GM19099 (cell line): ENCODE data around the gene ATP2B1.

ENCODE experiments used
- POLR2A ChIP-seq: IDR thresholded peaks from 3 replicates; pipeline ENCODE4 v1.6.1; 2011; ENCODE audit warnings: low read depth; ENCODE audit not compliant: insufficient read length; ENCODE audit errors: extremely low read depth

ATP2B1 gene

DNA sequence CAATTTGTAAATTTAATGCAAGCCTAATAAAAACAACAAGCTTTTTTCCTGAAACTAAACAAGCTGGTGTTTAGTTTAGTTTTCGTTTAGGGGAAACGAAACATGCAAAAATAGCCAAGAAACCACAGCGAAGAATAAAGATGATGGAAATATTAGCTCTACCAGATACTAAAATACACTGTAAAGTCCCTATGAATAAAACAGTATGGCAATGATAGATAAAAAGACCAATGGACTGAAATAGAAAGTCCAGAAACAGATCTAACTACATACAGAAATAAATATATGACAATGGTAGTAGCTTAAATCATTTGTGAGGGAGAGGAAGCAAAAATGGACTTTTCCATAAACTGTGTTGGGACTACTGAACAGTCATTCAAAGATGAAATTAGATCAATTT, 26.4 kb downstream of the ATP2B1 start:
- no peak for TF ChIP-seq POLR2A

DNA sequence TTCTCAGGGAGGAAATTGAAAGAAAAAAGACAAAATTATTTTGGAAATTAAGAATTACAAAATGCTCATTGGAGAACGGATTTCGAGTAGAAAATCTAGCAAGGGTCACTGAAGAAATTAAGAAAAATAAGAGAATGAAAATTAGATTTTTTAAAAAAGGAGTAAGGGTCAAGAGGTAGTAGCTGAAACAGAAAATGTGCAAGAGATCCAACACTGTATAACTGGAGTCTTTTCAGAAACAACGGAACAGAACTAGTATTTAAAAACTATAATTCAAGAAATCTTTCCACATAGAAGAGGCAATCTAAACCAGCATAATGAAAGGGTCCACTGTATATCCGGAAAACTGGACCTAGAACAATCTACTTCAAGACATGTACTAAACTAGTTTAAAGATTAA, 28.2 kb downstream of the ATP2B1 start:
- no peak for TF ChIP-seq POLR2A

DNA sequence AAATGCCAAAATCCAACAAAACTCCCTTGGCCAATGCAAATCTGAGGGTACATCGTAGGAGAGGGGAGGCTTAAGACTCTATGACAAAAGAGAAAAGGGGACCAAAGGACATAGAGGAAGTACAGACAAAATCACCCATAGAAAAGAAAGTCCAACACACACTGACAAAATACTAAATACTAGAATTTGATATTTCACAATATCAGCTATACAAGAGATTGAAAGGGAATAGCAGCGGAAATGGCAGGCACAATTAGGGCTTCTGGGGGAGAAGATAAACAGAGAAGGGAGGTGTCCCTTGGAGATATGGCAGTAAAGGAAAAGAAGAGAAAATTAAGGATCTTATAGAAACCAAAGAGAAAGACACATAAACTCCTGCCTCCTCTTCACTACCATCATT, 29.0 kb downstream of the ATP2B1 start:
- no peak for TF ChIP-seq POLR2A

DNA sequence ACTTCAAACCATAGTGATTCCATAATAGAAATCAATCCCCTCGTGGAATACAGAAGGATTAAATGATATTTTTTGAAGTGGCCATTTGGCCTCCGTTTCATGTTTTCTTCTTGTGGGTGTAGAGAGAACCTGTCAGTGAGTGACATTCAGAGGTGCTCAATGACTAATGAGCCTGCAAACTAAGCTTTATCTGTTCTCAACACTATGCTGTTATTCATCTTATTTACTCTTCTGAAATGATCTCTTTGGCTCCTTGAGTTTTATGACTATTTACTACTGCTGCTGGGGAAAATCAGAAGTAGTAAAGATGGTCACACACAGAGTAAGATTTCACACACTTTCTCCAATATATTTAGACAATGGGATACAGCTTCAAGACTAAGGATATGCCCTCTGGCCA, 30.4 kb downstream of the ATP2B1 start:
- no peak for TF ChIP-seq POLR2A

DNA sequence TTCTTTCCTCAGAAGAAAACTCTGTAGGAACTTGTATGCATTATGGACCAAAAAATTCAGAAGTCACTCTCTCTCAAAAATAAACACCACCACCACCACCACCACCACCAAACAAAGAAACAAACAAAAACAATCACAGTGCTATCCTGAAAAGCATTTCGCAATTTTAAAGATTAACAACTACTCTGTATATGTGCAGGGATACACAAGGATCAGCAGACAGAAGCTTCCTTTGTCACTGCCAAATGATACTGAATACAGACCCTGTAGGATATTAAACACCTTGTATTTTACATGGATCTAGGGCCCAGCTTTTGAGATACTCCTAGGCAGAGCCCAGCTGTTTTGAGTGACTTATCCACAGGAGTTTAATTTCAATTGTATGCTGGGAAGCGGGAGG, 31.7 kb downstream of the ATP2B1 start:
- TF ChIP-seq POLR2A = no peak

DNA sequence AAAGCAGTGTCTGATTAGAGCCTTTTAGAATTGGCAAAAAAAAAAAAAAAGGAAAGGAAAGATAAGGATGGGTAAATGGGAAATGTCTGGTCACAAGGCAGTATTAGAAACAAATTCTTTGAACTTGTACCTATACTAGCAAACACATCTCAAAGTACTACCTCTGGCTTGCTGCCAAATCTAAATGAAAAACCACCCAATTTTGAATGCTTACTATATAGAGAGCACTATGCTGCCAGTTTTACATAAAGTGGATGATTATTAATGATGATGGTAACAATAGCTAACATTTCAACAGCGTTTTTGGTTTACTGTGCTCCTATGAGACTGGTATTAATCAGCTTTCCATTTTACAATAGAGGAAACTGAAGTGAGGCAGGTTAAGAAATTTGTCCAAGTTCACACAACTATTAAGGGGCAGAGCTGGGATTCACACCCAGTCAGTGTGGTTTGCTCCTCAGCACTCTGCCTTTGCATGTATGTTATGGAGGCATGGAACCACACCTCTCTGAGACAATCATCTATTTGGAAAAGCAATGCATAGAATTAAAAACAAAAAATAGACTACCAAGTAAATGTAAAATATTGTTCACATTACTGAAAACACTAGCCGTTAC, 34.2 kb downstream of the ATP2B1 start:
- TF ChIP-seq POLR2A = no peak

DNA sequence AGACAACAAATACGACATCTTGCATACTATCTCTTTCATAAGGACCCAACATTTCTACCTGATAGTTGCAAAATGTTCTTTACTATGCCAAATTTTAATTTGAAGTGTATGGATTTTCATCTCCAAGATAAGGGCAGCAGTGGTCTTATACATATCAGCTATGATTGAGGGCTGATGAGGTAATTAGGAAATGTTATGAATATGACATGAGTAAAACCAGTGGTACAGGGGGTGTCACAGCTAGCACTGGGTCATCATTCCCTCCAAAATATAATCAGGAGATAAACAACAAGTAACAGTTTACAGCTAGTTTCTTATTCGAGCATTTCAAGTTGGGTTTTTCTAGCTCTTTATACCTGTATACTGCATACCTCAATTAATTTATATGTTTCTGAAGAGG, 35.0 kb downstream of the ATP2B1 start:
- TF ChIP-seq POLR2A = no peak

DNA sequence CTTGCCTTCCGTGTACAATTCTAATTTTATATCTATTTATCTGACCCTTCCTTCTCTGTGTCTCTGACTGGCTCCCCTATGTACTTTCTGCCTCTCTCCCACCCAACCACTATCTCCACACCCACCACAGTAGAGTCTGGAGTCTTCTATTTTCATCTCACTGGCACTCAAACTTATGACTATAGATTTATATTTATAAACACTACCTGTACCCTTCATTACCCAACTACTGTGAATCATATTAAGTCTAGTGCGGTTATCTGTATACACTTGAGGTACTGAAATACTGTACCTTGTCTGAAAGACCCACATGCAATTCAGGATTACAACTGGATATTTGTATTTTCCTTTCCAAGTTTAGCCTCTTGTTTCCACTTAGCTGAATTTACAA, 36.1 kb downstream of the ATP2B1 start:
- no peak for TF ChIP-seq POLR2A

DNA sequence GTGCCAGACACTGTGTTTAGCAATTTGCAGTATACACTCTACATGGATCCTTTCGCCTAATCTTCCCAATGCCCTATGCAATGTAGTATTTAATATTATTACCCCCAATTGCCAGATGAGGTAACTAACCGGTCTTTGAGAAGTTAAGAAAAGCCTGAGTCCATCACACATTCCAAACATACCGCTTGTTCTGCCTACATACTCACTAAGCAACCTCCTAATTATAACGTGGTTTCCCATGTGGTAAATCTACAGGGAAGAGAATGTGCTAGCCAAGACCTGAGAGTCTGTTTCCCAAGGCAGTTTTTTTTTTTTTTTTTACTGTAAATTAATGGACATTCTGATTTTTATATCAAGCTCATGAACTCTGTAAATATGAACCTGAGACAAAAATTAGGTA, 37.2 kb downstream of the ATP2B1 start:
- no peak for TF ChIP-seq POLR2A

DNA sequence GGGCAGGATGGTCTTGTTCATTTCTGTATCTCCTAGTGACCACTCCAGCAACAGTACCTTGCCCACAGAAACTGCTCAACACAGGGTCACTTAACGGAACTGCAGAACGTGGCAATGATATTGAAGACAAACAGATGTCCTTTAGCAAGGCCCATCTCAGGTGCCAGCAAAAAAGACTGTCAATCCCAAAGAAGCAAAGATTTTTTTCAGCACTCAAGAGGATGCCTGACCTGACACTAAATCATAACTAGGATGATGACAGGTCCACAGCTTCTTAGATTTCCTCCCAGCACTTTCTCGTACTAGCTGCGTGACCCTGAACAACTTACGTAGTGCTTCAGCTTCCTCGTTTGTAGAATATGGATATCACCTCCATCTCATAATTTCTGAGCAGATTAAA, 39.4 kb downstream of the ATP2B1 start:
- TF ChIP-seq POLR2A = no peak

DNA sequence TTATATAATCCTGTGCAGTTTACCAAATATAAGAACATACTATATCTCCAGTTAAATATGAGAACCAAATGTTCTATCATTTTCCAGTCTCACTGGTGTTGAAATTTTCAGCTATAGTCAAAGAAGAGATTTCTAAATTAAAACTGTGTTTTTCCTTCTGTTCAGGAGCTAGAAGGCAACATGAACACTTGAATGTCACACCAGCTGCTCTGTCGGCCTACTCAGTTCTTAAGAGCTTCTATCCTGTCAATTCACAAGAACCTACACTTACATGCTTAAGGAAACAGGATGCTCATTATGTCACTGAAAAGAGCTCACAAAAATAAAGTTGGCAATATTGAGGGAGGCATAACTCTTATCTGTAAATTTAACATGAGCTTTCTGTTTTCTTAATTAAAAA, 43.1 kb downstream of the ATP2B1 start:
- no peak for TF ChIP-seq POLR2A

DNA sequence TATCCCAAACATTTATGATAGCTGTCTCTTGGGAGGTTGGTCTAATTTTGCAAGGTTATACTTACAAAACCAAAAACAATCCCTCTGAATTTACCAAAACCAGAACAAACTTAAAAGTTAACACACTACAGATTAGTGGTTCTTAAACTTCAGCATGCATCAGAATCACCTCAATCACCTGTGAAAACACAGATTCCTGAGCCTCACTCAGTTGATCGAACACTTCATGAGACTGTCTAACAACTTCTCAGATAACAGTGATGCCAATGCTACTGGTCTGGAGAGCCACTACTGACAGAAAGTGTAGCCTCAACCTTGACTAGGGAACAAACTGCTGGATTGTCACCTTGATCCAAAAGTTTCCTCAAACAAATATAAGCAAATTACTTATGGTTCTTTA, 44.2 kb downstream of the ATP2B1 start:
- no peak for TF ChIP-seq POLR2A

DNA sequence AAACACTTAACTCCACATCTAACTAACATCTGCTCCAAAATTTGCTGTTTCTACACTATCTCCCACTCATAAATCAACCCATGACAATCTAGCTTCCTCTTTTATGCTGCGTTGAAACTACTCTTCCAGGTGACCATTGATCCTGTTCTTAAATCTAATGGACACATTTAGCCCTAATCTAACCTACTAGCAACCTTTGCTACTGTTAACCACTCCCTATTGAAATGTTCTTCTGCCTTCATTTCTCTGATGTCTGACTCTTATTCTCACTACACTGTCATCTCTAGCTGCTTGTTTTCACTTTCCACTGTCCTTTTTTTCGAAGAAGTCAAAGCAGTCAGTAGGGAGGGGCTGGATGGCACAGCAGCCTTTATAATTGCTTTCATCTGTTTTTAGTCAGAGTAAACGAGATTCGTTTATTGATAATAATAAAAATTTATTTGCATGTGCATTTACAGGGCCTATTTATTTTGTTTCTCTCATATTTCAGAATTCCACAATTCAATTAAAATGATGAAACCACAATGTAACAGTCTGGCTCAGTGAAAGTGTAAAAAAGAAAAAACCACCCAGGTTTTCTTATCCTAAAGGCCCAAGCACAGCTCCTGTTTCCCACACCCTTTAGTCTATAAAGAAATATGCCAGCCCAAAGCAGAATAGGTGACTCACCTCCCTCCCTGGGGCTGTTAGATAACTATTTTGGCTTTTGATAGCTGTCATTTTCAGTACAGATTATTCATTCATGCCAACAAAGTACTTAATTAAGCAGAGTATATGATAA, 44.9 kb downstream of the ATP2B1 start:
- no peak for TF ChIP-seq POLR2A

DNA sequence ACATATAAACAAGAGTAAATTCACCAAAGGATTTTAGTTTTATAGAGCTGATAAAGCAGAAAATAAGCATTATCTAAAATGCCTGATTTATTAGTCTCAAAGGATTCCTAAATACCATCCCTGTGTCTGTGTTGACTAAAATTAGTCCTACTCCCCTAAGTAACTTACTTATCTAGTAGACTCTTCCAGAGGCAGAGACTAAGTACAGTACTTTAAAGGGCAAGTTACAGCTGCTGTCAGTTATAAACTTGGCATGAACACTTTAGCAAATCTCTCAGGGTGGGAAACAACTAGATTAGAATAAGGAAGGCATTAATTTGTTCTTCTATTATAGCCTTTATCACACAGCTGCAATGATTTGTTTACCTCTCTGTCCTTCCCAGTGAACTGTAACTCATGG, 46.0 kb downstream of the ATP2B1 start:
- no peak for TF ChIP-seq POLR2A

DNA sequence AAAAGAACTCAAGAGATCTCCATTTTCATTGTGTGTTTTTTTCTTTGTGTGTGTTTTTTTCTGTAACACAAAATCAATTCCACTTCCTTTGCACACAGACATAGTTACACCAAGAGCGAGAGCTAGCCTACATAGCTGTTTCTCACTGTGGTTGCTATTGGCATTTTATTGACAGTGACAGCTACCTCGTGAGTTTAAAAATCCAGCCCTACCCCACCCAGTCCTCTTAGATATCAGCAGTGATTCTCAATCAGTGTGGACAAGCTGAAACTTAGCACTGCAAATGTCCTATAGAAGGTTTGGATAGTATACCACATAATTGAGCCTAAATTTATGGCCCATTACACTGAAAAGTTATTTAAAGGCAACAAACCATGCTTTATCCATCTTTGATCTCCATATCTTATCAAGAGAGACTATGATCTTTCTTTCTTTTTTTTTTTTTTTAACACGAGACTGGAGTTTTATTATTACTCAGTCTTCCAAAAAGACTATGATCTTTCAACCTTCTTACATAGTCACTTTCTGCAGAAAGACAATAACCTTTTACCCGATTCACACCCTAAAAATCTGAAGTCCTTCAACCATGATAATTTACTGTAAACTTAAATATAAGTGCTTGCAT, 46.8 kb downstream of the ATP2B1 start:
- TF ChIP-seq POLR2A = no peak

DNA sequence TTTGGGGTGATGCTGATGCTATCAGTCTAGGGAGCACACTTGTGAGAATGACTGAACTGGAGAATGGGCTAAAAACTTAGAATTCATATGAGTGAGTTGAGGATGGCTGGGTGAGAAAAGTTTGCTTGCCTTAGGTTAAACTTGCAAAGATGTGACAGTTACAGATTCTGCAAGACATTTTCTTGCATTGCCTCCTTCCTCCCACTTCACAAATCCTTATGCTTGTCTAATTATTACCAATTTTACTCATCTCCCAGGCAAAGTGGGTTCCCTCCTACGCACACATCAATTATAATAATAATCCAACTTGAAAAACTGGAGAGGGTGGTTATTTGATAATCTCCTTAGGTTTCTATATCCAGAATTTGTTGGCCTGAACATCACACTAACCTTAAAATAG, 50.9 kb downstream of the ATP2B1 start:
- no peak for TF ChIP-seq POLR2A
